ENCODE measurements around the gene SNX30. TPM values are rescaled to one million over a fixed set of nuclear protein-coding genes. Genes with fewer than 3 reads are reported as not detected.
A peak's percentile ranks its signal among the peaks of the same experiment; 100 is the strongest.

Gene SNX30
- total RNA-seq, 1 experiment from 2014 or later, result 8.1 TPM

- DNase-seq (ENCODE audit: low read depth), result peak; percentile 8
Measured at GRCh38 chr9:112820881-112821280, 70.3 kb downstream of the SNX30 start.

- DNase-seq (ENCODE audit: low read depth), result no peak
Measured at GRCh38 chr9:112822618-112823017, 72.1 kb downstream of the SNX30 start.

GRCh38 chr9:112823257-112823656 is 72.7 kb downstream of the SNX30 start:
- no peak for DNase-seq (ENCODE audit: low read depth)

GRCh38 chr9:112831281-112831851 is 80.8 kb downstream of the SNX30 start:
- DNase-seq (ENCODE audit: low read depth), result no peak

GRCh38 chr9:112831969-112832368 is 81.4 kb downstream of the SNX30 start:
- DNase-seq (ENCODE audit: low read depth), result no peak

DNA sequence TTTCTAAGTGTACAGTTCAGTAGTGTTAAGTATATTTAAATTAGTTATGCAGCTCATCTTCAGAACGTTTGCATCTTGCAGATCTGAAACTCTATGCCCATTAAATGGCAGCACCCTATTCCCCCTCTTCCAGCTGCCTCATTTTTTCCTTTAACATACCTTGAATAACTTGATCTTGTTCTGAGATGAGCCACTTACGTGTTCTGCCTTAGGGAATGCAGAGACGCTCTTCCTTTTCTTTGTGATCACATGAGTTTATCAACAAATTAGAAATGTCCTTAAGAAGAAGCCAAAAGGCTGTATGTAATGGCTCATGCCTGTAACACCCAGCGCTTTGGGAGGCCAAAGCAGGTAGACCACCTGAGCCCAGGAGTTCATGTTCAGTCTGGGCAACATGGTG is 82.5 kb downstream of the SNX30 start:
- no peak for DNase-seq (ENCODE audit: low read depth)

GRCh38 chr9:112836394-112836793 is 85.8 kb downstream of the SNX30 start:
- DNase-seq (ENCODE audit: low read depth), result no peak

DNA sequence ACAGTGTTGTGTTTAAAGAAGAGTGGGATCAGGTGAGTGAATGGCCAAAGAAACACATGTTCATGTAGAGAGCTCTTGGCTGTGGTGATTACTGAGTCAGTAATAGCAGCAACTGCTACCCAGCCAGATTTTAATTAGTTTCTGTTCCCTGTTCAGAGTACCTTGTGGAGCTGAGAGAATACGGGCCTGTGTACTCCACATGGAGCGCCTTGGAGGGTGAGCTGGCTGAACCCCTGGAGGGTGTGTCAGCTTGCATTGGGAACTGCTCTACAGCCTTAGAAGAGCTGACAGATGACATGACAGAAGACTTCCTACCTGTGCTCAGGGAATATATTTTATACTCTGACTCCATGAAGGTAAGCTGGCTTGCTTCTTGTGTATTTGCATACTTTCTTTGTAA is 87.8 kb downstream of the SNX30 start:
- DNase-seq (ENCODE audit: low read depth), result no peak

- no peak for DNase-seq (ENCODE audit: low read depth)
Measured at GRCh38 chr9:112839331-112839730, 88.8 kb downstream of the SNX30 start.

GRCh38 chr9:112841261-112841660 is 90.7 kb downstream of the SNX30 start:
- DNase-seq (ENCODE audit: low read depth), result no peak

DNA sequence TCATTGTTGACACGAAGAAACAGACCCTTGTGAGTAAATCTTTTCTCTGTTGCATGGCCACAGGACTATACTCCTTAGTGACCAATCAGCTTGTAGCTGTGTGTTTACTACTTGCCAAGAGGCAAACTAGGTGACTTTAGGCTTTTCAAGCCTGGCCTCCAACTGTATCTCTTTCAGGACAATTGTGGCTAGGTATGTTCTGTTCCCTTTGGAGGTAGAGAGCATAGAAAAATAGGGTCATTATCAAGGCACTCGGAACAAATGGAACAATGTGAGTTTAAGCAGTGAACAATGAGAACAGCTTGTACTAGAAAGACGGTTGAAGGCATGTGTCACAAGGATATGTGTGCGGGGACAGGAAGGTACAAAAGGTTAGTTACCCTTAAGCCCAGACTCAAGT is 92.0 kb downstream of the SNX30 start:
- DNase-seq (ENCODE audit: low read depth), result no peak

- DNase-seq (ENCODE audit: low read depth), result peak; percentile 66
Measured at GRCh38 chr9:112844771-112845542, 94.4 kb downstream of the SNX30 start.

GRCh38 chr9:112846528-112847488 is 96.2 kb downstream of the SNX30 start:
- DNase-seq (ENCODE audit: low read depth), result no peak

DNA sequence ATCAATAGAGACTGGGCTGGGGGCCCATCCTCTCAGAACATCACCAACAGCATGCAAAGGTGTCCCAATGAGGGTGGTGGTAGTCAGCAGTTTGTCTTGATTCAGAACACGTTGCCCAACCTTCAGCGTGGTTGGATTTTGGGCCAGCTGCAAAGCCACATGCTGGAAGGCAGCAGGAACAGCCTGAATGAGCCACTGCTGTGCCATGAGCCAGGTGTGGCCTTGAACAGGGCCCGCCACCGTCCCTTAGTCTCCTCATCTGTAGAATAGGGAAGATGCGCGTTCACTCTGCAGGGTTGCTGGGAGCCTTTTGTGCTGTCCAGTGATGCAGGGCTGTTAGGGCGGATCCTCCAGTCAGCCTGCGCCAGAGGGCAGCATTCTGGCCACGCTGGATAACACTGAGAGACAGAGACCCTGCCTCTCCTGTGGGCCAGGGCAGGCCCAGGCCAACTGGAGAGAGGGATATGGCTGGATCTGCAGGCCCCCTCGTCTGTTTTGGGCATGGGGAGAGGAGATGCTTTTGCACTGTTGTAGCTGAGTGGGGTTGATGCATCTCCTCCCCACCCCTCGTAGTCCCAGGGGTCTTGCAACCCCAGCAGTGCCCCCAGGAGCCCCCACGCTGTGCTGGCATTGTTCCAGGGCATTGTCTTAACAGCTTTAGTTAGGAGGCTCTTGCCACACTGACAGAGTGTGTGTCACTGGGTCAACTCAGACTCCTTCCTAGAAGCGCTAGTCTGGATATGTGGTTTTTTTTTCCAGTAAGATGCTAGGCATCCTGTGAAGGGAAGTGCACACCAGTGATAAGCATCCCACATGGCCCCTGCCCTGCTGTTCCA is 98.0 kb downstream of the SNX30 start:
- peak; percentile 16 for DNase-seq (ENCODE audit: low read depth)

- no peak for DNase-seq (ENCODE audit: low read depth)
Measured at GRCh38 chr9:112849363-112849922, 98.9 kb downstream of the SNX30 start.

DNA sequence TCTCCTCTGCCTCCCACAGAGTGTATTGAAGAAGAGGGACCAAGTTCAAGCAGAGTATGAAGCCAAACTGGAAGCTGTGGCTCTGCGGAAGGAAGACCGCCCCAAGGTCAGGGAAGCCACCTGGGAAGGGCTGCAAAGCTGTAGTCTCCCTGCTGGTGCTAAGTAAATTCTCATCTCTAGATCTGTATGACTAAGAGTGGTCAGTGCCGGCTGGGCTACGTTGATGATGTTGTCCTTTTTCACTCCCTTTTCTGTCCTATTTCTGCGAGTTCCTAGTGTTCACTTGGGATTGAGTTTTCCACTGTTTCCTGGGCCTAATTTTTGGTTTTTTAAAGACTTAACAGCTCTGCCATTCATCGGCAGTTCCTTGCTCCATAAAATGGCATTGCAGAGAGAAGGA is 100.3 kb downstream of the SNX30 start:
- no peak for DNase-seq (ENCODE audit: low read depth)

- DNase-seq (ENCODE audit: low read depth), result no peak
Measured at GRCh38 chr9:112852741-112853504, 102.4 kb downstream of the SNX30 start.

DNA sequence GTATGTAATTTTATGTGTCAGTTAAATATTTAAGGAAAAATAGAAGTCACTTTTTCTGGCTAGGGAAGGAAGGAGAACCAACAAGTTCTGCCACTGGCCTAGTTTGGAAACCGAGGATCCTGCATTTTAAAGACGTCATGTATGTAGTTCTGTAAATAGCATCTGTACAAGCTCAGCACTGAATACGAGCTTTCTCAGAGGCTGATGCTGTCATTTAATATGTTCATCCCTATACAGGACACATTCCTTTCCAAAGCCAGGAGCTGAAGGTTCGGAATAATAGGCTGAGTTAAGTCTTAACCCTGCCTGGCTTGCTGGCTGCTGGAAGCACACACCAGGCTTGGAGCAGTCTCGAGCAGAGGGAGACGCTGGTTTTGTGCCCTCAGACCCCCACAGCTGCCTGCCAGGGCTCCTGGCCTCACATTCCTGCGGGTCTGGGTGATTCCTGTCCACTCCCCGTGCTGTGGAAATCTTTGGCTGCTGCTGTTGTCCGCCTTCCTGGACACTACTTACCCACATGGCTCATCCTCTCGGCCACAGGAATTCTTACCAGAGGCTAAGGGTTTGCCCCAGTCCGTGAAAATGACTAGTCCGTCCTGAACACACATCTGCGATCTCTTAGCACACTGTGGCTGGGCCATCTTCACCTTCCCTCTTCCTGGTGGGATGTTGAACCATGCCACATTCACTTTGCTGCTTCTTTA is 103.5 kb downstream of the SNX30 start:
- no peak for DNase-seq (ENCODE audit: low read depth)

- DNase-seq (ENCODE audit: low read depth), result no peak
Measured at GRCh38 chr9:112854657-112855056, 104.1 kb downstream of the SNX30 start.
